GM10847 (cell line): ENCODE results near the gene INPP5D.

Source experiments
- POLR2A ChIP-seq: IDR thresholded peaks from 2 replicates; pipeline ENCODE4 v1.6.1; 2011; ENCODE audit not compliant: insufficient read length; ENCODE audit errors: extremely low read depth

Gene INPP5D

DNA sequence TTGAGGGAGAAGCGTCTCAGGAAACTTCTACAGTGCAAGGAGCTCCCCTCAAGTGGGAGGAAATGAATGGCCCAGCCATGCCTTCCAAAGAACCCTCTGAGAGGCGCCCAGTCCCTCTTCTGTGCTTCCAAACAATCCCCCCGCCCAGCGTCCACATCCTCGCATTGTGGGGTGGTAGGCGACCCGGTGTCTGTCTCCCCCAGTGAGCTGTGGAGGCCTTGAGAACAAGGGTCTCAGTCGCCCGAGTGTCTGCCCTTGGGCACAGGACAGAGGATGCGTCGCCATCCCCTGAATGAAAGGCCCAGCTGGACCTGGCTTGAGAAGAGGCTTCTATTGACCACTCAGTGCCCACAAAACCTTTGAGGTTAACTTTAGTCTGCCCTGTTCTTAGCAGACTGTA is 29.7 kb downstream of the INPP5D start:
- TF ChIP-seq POLR2A: no peak

DNA sequence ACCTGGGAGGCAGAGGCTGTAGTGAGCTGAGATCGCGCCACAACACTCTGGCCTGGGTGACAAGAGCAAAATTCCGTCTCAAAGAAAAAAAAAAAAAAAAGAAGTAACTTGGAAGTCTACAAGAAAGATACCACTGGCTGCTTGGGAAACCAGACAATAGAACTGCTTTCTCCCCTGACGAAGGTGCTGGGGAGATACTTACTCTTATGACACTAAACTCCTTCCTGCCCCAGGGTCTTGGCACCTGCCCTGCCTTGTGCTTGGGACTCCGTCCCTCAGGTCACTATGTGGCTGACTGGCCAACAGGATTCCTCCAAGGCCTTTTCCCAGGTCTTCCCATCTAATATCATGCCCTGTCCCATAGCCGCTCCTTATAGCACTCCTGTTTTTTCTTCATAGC is 30.7 kb downstream of the INPP5D start:
- TF ChIP-seq POLR2A: no peak

GRCh38 chr2:233091595-233092375 is 31.6 kb downstream of the INPP5D start:
- no peak for TF ChIP-seq POLR2A

- TF ChIP-seq POLR2A: no peak
Observed at GRCh38 chr2:233092432-233093165, 32.5 kb downstream of the INPP5D start.

DNA sequence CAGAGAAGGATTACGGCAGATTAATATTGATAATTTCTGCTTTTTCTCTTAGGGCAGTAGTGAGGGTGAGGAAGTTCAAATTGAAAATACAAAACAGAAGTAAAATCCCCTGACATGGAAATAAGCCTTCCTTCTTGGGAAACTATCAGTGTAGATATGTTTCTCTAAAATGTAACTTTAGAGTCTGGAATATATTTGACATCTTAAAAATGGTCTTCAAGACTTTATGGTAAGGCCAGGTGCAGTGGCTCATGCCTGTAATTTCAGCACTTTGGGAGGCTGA is 33.0 kb downstream of the INPP5D start:
- TF ChIP-seq POLR2A: no peak

GRCh38 chr2:233093721-233094120 is 33.6 kb downstream of the INPP5D start:
- no peak for TF ChIP-seq POLR2A

- no peak for TF ChIP-seq POLR2A
Observed at GRCh38 chr2:233094614-233095013, 34.5 kb downstream of the INPP5D start.

DNA sequence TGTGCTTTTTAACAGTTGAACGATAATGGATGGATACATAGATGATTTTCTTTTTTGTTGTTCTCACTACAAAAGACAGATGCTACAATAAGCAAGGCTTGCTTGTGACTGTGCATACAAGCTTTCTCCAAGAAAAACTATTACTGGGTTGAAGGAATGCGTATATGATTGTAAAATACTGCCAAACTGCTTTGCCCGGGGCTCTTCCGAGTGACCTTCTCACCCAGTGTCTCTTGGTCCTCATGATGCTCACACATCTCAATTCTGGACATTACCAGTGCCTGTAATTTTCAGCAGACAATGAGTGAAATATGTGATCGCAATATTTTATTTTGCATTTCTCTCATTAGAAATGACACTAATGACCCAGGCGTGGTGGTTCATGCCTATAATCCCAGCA is 35.9 kb downstream of the INPP5D start:
- no peak for TF ChIP-seq POLR2A

DNA sequence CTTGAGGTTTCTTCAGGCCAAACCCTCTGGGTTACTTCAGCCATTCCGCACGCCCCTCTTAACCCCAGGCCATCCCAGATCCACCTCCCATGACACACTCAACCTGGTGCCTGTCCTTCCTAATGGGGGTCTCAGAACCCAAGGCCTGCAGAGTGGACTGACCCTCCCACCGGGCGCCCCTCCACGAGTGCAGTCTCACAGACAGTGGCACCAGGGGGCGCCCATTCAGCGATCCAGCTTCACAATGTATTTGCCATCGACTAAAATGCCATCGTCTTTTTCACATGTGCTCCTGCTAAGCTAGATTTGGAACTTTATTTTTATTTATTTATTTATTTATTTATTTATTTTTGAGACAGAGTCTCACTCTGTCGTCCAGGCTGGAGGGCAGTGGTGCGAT is 38.5 kb downstream of the INPP5D start:
- TF ChIP-seq POLR2A: no peak

- no peak for TF ChIP-seq POLR2A
Observed at GRCh38 chr2:233100192-233100998, 40.3 kb downstream of the INPP5D start.

DNA sequence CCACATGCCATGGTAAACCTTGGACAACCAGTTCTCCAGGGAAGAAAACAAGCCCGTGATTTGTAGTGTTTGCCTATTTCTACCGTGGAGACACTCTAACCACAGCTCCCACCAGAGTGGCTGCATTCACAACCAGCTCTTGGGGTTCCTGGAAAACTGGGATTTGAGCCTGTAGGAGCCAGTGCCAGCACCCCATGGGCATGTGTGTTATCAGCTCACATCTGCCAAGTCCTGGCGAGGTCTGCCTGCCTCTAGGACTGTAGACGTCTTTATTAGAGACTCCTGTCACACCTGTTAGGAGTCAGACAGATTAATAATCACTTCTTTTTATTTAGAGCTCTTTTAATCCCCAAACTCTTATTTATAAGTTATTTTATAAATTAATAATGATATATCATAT is 41.0 kb downstream of the INPP5D start:
- TF ChIP-seq POLR2A: no peak

- no peak for TF ChIP-seq POLR2A
Observed at GRCh38 chr2:233101816-233102215, 41.7 kb downstream of the INPP5D start.

GRCh38 chr2:233105156-233105895 is 45.2 kb downstream of the INPP5D start:
- TF ChIP-seq POLR2A: no peak

DNA sequence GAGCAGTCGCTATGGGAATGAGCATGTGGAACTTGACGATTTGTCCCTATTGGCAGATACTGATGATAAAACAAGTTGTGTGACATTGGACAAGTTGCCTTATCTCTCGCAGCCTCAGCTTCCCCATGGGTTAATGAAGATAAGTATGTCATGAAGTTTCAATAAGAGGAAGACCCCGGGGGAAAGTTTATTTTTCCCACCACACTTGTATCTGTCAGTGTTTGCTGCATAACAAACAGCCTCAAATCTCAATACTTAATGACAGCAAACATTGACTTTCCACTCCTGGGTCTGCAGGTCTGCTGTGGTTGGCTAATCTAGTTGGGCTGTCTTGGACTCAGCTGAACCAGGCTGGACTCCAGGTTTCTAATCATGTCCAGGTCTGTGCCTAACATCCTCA is 45.8 kb downstream of the INPP5D start:
- no peak for TF ChIP-seq POLR2A

DNA sequence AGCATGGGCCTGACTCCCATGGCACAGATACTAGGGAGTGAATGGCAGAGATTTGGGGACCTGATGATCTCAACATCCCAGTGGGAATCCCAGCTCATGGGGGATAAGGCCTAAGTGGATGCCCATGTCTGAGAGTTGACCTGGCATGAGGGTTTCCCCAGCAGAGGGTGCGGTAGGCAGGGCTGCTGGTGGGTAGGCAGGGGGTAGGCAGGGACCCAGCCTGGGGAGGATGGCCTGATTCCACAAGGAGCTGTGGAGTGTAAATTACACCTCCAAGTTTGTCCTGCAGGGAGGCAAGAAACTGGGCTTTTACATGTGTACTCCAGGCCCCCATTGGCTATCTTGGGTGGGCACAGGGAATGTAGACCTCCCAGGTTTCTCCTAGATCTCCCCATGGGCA is 46.9 kb downstream of the INPP5D start:
- TF ChIP-seq POLR2A: no peak
